HFF-Myc (cell line): Measurements from ENCODE around the gene YY2.

Experiments used
- DNase-seq: peaks from one replicate; pipeline ENCODE4 v3.0.0-alpha.2; 2011; ENCODE audit warnings: low read depth; ENCODE audit errors: extremely low read depth
- H3K4me3 ChIP-seq: replicated peaks from 2 replicates; pipeline ENCODE4 v1.5.1; 2011; ENCODE audit warnings: low read depth, mild to moderate bottlenecking, control low read depth, low read length
- TF ChIP-seq, protein P1 (sequence below): IDR thresholded peaks from 2 replicates; pipeline ENCODE4 v1.5.1; 2012; ENCODE audit warnings: mild to moderate bottlenecking, low read depth, low read length, control low read depth; ENCODE audit errors: missing control alignments

YY2 gene

DNA sequence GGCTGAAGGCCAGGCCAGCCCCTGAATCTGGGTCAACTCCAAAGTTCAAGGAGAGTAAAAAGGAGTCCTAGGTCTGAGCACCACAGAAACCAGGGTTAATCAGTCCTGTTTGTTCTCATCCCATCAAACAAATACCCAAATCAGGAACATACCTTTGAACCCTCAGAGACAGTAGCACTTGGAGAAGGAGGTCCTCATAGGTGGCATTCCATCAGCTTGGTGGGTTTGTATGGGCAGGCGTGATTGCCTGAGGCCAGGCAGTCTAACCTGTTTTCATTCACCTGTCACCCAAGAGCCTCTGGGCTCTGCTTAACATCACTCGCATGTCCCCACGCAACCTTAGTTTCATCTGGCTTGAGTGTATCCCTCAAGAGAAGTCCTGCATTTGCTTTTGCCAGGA, 33.9 kb upstream of the YY2 start:
- no peak overlapping the region for H3K4me3 ChIP-seq
- TF ChIP-seq, protein P1, sequence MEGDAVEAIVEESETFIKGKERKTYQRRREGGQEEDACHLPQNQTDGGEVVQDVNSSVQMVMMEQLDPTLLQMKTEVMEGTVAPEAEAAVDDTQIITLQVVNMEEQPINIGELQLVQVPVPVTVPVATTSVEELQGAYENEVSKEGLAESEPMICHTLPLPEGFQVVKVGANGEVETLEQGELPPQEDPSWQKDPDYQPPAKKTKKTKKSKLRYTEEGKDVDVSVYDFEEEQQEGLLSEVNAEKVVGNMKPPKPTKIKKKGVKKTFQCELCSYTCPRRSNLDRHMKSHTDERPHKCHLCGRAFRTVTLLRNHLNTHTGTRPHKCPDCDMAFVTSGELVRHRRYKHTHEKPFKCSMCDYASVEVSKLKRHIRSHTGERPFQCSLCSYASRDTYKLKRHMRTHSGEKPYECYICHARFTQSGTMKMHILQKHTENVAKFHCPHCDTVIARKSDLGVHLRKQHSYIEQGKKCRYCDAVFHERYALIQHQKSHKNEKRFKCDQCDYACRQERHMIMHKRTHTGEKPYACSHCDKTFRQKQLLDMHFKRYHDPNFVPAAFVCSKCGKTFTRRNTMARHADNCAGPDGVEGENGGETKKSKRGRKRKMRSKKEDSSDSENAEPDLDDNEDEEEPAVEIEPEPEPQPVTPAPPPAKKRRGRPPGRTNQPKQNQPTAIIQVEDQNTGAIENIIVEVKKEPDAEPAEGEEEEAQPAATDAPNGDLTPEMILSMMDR: no peak
- DNase-seq: no peak

DNA sequence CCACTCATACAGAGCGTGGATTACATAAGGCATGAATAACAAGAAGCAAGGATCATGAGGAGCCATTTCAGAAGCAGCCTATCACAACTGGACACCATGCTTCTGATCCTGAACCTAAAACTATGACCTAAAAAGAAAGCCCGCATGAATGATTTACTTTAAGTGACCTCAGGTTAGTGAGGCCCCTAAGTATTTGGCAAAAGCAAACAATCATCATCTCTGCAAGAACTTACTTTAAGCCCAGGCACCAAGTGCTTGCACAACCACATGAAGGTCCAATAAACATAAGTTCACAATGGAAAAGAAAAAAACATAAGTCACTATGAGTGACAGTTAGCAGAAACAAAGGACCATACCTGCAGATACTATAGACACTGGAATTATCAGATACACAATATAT, 24.3 kb upstream of the YY2 start:
- no peak overlapping the region for H3K4me3 ChIP-seq
- TF ChIP-seq, protein P1: no peak
- no peak for DNase-seq

DNA sequence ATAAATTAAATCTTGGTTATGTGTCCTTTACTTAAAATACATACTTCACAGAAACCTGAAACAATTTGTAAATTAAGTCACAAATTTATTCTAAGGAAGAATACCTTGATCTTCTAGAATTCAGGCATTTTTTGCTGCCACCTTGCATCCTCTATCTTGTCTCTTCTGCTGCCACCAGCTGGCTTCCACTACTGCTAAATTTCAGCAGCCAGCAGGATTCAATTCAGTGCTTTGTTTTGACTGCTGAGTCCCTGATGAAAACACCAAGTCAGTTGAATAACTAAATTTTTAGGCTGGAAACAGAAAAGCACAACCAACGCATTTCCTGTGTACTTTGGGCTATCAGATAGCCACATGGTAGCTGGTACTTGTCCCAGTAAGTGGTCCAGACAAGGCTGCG, 18.7 kb upstream of the YY2 start:
- H3K4me3 ChIP-seq: no peak overlapping the region
- DNase-seq: no peak
- TF ChIP-seq, protein P1: no peak

DNA sequence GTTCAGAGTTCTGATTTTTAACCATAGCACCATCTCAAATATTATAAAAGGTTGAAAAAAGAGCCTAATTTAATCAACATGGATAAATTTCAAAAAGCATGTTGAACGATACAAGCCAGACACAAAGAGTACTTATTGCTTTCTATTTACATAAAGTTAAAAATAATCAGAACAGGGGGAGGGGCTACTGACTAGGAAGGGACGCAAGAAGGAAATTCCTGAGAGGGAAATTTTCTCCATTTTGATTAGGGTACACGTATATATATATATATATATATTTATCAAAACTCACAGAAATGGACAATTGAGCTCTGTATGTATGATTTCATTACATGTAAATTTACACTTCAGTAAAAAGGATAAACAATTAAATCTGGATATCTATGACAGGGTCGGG, 16.9 kb upstream of the YY2 start:
- peak overlapping the region; percentile 70 for H3K4me3 ChIP-seq
- no peak for DNase-seq
- TF ChIP-seq, protein P1: no peak

DNA sequence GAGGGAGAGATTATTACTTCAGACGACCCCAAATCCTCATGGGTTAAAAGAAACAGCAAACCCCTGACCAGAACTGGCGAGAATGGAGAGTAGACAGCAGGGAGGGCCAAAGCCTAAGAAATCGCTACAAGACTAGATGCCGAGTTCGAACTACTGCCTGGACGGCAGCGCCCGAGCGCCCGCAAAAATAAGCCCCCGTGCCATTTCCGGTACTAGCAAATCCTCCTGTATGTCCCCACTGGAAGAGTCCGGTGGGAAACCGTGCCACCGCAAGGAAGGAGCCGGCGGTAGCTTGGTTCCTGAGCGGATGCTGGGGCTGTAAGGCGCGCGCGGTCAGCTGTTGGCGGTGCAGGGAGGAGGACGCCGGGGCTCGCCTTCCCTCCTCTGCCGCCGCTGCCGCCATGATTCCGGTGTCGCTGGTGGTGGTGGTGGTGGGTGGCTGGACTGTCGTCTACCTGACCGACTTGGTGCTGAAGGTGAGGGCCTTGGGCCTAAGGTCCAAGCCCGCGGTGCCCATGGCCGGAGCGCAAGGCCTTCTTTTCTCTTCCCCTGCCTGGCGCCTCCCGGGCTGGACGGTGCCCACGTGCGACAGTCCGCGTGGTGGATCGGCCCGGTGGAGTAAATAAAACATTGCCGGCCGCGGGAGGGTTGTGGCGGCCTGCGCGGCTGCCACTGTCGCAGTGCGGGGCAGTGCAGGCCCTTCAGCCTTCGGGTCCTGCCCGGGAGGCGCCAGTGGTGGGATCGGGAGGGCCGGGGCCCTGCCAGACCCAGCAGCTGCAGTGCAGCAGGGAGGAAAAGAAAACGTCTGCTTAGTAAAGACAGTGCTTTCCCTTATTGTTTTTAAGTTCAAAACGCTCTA, 16.2 kb upstream of the YY2 start, which contains the start of gene MBTPS2:
MBTPS2 (plus strand) TSS at position 284 of the 859 bp plus-strand sequence; CDS start at position 402, 118 bp downstream.
- TF ChIP-seq, protein P1: no peak
- peak; percentile 62 for DNase-seq
- H3K4me3 ChIP-seq: peak within 1 kb of the TSS; percentile 70

DNA sequence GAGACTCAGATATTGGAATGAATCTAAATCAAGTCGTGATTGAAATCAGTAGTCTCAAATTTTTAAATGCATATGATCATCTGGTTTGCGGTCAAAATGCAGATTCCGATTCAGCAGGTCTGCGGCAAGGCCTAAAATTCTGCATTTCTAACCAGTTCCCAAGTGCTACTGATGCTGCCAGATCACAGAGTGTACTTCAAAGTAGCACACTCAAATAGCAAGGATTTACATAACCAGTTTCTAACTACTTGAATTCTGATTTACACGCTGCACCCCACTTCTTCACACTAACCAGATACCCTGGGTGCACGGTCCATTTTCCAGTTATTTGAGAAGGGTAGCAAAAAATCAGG, 15.6 kb upstream of the YY2 start:
- TF ChIP-seq, protein P1: no peak
- H3K4me3 ChIP-seq: peak overlapping the region; percentile 70
- no peak for DNase-seq
